Breast epithelium (tissue), 3 donors: ENCODE data around the gene AXL.

Experiments
- POLR2AphosphoS5 ChIP-seq, 3 donors: sonication (generic); formaldehyde crosslinking; IDR thresholded peaks; one replicate each; pipeline ENCODE4 v1.6.1; 2017; ENCODE audit warnings: antibody characterized with exemption in 3 of 3
- TF ChIP-seq, protein P1 (sequence below), 3 donors: fragments of 450-650 bp; IDR thresholded peaks; one replicate each; pipeline ENCODE4 v1.5.1; 2016 to 2017; ENCODE audit warnings: antibody characterized with exemption in 3 of 3, mild to moderate bottlenecking in 3 of 3, moderate library complexity in 3 of 3

DNA sequence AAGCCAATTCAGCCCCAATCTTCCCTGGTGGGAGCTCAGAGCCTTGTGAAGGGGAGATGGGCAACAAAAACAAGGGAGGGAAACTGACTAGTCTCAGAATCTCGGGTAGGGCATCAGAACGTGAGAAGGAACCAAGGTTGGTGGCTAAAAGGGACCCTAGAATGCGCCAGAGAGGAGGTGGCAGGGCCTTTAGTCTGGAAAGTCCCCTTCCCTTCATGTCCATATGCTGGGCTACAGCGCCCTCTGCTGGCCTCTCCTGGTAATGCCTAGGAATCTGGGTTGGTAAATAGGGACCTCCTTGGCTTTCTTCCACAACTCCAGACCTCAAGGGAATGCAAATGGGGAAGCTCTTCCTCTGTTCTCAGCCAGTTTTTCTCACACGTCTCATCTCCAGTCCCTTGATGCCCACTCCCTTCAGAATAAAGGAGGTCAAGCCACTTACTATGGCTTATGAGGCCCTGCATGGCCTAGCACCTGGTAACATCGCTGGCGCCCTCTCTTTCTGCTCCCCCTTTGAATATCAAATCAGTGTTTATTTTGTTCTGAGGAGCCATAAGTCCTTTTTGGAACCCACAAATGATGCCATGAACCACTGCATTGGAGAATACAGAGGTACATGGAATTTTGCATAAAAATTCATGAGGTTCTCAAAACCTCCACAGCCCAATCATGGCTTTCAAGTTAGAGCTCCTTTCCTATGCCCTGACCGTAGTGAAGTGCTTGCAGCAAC, 89.6 kb downstream of the AXL start:
- TF ChIP-seq, protein P1, sequence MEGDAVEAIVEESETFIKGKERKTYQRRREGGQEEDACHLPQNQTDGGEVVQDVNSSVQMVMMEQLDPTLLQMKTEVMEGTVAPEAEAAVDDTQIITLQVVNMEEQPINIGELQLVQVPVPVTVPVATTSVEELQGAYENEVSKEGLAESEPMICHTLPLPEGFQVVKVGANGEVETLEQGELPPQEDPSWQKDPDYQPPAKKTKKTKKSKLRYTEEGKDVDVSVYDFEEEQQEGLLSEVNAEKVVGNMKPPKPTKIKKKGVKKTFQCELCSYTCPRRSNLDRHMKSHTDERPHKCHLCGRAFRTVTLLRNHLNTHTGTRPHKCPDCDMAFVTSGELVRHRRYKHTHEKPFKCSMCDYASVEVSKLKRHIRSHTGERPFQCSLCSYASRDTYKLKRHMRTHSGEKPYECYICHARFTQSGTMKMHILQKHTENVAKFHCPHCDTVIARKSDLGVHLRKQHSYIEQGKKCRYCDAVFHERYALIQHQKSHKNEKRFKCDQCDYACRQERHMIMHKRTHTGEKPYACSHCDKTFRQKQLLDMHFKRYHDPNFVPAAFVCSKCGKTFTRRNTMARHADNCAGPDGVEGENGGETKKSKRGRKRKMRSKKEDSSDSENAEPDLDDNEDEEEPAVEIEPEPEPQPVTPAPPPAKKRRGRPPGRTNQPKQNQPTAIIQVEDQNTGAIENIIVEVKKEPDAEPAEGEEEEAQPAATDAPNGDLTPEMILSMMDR (IDR thresholded peaks at IDR 0.05), result peak; percentile 98 to 99 (median 98)
- peak; percentile 12 to 71 (median 71) for TF ChIP-seq POLR2AphosphoS5 (IDR thresholded peaks at IDR 0.05)
